OCI-LY7 (cell line): ENCODE results near the gene CLEC6A. TPM values are rescaled to one million over a fixed set of nuclear protein-coding genes. Genes with fewer than 3 reads are reported as not detected.

Source experiments
- BruUV-seq: library from RNA; stranded (reverse); fragments of 400-500 nt; replicated peaks from 2 replicates; lab custom pipeline; 2021; lab: Mats Ljungman, UMichigan
- CTCF ChIA-PET: fragments of 300-600 bp; sonication (Branson Sonifier 250); formaldehyde crosslinking; loops from one replicate; lab custom pipeline; 2022; ENCODE audit warnings: antibody characterized with exemption; ENCODE audit not compliant: unreplicated experiment; lab: Charles Lee
- POLR2A ChIA-PET: fragments of 300-600 bp; sonication (Branson Sonifier 250); formaldehyde crosslinking; loops from one replicate; lab custom pipeline; 2022; ENCODE audit warnings: antibody characterized with exemption; lab: Charles Lee
- DNase-seq: peaks from one replicate; pipeline ENCODE4 v3.0.0-alpha.2; 2015; ENCODE audit warnings: low spot score
- H2AFZ ChIP-seq: fragments of 200-600 bp; sonication (generic), shearing (Covaris generic); 2 replicates; pipeline ENCODE4 v1.6.1; 2014; ENCODE audit warnings: mild to moderate bottlenecking, antibody characterized with exemption, low read length, moderate library complexity
- H3K27ac ChIP-seq: fragments of 200-600 bp; sonication (generic); 2 replicates; pipeline ENCODE4 v1.5.1; 2014; ENCODE audit warnings: mixed run types, low read depth, mild to moderate bottlenecking, moderate library complexity, low read length, inconsistent platforms; ENCODE audit not compliant: poor library complexity, severe bottlenecking
- H3K36me3 ChIP-seq: fragments of 200-600 bp; sonication (generic); 2 replicates; pipeline ENCODE4 v1.6.1; 2014; ENCODE audit warnings: mild to moderate bottlenecking, antibody characterized with exemption, low read length, moderate library complexity, mixed read lengths; ENCODE audit not compliant: insufficient read depth
- H3K4me1 ChIP-seq: fragments of 200-600 bp; sonication (generic); 2 replicates; pipeline ENCODE4 v1.5.1; 2014; ENCODE audit warnings: mild to moderate bottlenecking, low read length; ENCODE audit not compliant: insufficient read depth, poor library complexity, severe bottlenecking
- H3K4me2 ChIP-seq: fragments of 200-600 bp; sonication (generic); 2 replicates; pipeline ENCODE4 v1.6.1; 2014; ENCODE audit warnings: mild to moderate bottlenecking, low read length
- H3K4me3 ChIP-seq: fragments of 200-600 bp; sonication (generic); 2 replicates; pipeline ENCODE4 v1.5.1; 2014; ENCODE audit warnings: mild to moderate bottlenecking, low read depth, low read length; ENCODE audit not compliant: poor library complexity, severe bottlenecking
- H3K79me2 ChIP-seq: fragments of 200-600 bp; sonication (generic); 2 replicates; pipeline ENCODE4 v1.6.1; 2016; ENCODE audit warnings: low read depth, mild to moderate bottlenecking, low read length, moderate library complexity, mixed read lengths; ENCODE audit not compliant: insufficient read depth
- H3K9me2 ChIP-seq: fragments of 200-600 bp; sonication (generic); 2 replicates; pipeline ENCODE4 v1.6.1; 2016; ENCODE audit warnings: mild to moderate bottlenecking, low read length, mixed read lengths; ENCODE audit not compliant: insufficient read depth
- H3K9me3 ChIP-seq: fragments of 200-600 bp; sonication (generic); 2 replicates; pipeline ENCODE4 v1.6.1; 2014; ENCODE audit warnings: mild to moderate bottlenecking, mixed run types, low read length, mixed read lengths
- H4K20me1 ChIP-seq: fragments of 200-600 bp; sonication (generic); 2 replicates; pipeline ENCODE4 v1.6.1; 2014; ENCODE audit warnings: mild to moderate bottlenecking, antibody characterized with exemption, low read length, moderate library complexity, mixed read lengths; ENCODE audit not compliant: insufficient read depth
- CTCF ChIP-seq: fragments of 200-600 bp; sonication (generic); conservative IDR thresholded peaks from 2 replicates; pipeline ENCODE4 v1.5.1; 2014; ENCODE audit warnings: mild to moderate bottlenecking, antibody characterized with exemption, low read length, moderate library complexity, mixed read lengths
- EZH2phosphoT487 ChIP-seq: fragments of 200-600 bp; sonication (generic); IDR thresholded peaks from 2 replicates; pipeline ENCODE4 v1.6.1; 2018; ENCODE audit warnings: low read depth, borderline replicate concordance, mild to moderate bottlenecking, mixed run types, antibody characterized with exemption, low read length, moderate library complexity, mixed read lengths
- intact Hi-C: fragments of 100-400 bp; cut with micrococcal nuclease; formaldehyde crosslinking; loops from one replicate; pipeline ENCODE4 v1.10.0; 2022; ENCODE audit not compliant: unreplicated experiment
- total RNA-seq, 2 experiments: library from RNA; depleted of rRNA in 1 of 2; stranded (reverse); fragments of >200 nt in 1 of 2; shearing (Covaris generic) in 1 of 2; gene quantifications; 2 replicates each; pipeline ENCODE4 v1.2.3, GENCODE V29; 2014 to 2022

Gene CLEC6A
- total RNA-seq, 2 experiments from 2014 or later: not detected

DNA sequence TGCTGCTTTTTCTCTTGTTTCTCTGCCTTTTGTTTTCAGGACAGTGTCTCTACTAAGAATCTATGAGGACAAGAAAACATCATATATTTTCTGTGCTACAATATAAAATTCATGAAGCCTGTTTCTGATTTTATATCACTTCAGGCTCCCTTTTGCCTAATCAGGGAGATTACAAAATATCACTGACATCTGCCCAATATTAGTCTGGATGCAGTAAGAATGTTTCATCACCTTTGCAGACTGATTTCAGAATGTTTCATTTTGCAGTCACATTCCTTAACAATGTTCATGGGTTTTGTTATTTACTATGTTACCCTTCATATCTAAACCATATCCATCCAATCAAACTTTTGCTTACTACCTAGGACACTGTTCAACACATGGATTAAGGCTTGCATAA is 491 bp upstream of the CLEC6A start:
- H3K79me2 ChIP-seq: no peaks in the 10 kb centered on the region
- H3K9me3 ChIP-seq: no peaks in the 10 kb centered on the region
- ChIA-PET CTCF (no interaction called here), POLR2A (no interaction called here)
- DNase-seq: no peak
- no peak overlapping the region for H3K4me2 ChIP-seq
- H3K4me3 ChIP-seq: no peak overlapping the region
- H4K20me1 ChIP-seq: no peaks in the 10 kb centered on the region
- no peaks in the 10 kb centered on the region for H3K9me2 ChIP-seq
- H3K4me1 ChIP-seq: no peaks in the 10 kb centered on the region
- no peaks in the 10 kb centered on the region for H3K36me3 ChIP-seq
- H2AFZ ChIP-seq: no peak overlapping the region
- BruUV-seq: no TSS peak
- H3K27ac ChIP-seq: no peak overlapping the region
- TF ChIP-seq CTCF (no peak), EZH2phosphoT487 (no peak)
- intact Hi-C loops: no loop called here

- no peak overlapping the region for H3K4me2 ChIP-seq
- H3K79me2 ChIP-seq: no peaks in the 10 kb centered on the region
- no peak overlapping the region for H3K27ac ChIP-seq
- H3K9me2 ChIP-seq: no peaks in the 10 kb centered on the region
- H4K20me1 ChIP-seq: no peaks in the 10 kb centered on the region
- no peak for DNase-seq
- no peak overlapping the region for H3K4me3 ChIP-seq
- no peaks in the 10 kb centered on the region for H3K36me3 ChIP-seq
- no peak overlapping the region for H2AFZ ChIP-seq
- ChIA-PET CTCF (no interaction called here), POLR2A (interaction anchor here (0.5 to 0.6 kb wide), 2 partner anchors 188 to 354 kb away, joined by 4 read pairs; no protein-coding TSS in a partner anchor)
- intact Hi-C loops: no loop called here
- no peaks in the 10 kb centered on the region for H3K4me1 ChIP-seq
- H3K9me3 ChIP-seq: no peaks in the 10 kb centered on the region
- BruUV-seq: no TSS peak
- TF ChIP-seq CTCF: no peak
- TF ChIP-seq EZH2phosphoT487: no peak
Measured at GRCh38 chr12:8461426-8461825, 5.7 kb downstream of the CLEC6A start.

DNA sequence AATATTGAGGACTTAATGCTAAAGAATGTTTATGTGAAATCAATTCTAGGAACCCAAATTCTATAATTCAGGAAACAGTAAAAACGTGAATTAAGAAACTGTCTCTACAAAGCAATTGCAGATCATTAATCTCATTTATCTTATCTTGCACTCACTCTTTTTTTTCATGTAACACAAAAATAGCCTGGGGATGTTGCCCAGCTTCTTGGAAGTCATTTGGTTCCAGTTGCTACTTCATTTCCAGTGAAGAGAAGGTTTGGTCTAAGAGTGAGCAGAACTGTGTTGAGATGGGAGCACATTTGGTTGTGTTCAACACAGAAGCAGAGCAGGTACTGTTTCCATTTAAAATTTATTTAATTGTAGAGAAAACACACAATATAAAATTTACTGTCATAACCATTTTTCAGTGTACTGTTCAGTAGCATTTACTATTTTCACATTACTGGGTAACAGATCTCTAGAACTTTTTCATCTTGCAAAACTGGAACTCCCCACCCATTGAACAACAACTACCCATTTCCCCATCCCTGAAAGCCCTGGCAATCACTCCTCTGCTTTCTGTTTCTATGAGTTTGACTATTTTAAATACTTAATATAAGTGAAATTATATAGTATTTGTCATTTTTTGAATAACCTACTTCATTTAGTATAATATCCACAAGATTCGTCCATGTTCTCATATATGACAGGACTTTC is 9.7 kb downstream of the CLEC6A start:
- no peaks in the 10 kb centered on the region for H3K9me2 ChIP-seq
- H3K9me3 ChIP-seq: no peaks in the 10 kb centered on the region
- no peak overlapping the region for H3K4me3 ChIP-seq
- no peaks in the 10 kb centered on the region for H3K36me3 ChIP-seq
- H2AFZ ChIP-seq: no peak overlapping the region
- no peaks in the 10 kb centered on the region for H3K79me2 ChIP-seq
- no peak for DNase-seq
- no peaks in the 10 kb centered on the region for H4K20me1 ChIP-seq
- no peak overlapping the region for H3K27ac ChIP-seq
- no peak for TF ChIP-seq CTCF
- TF ChIP-seq EZH2phosphoT487: no peak
- H3K4me2 ChIP-seq: no peak overlapping the region
- POLR2A ChIA-PET: no interaction called here
- no TSS peak for BruUV-seq
- CTCF ChIA-PET: no interaction called here
- H3K4me1 ChIP-seq: no peaks in the 10 kb centered on the region
- intact Hi-C loops: loop anchor here (5.0 kb wide), 1 partner anchor 52 kb away; no protein-coding TSS in a partner anchor
